Measurements from ENCODE around the gene TBRG4. TPM values are rescaled to one million over a fixed set of nuclear protein-coding genes. Genes with fewer than 3 reads are reported as not detected.

Gene TBRG4
- total and polyA plus RNA-seq, 2 donors from 2014 or later: 45.7 to 67.8 TPM

DNA sequence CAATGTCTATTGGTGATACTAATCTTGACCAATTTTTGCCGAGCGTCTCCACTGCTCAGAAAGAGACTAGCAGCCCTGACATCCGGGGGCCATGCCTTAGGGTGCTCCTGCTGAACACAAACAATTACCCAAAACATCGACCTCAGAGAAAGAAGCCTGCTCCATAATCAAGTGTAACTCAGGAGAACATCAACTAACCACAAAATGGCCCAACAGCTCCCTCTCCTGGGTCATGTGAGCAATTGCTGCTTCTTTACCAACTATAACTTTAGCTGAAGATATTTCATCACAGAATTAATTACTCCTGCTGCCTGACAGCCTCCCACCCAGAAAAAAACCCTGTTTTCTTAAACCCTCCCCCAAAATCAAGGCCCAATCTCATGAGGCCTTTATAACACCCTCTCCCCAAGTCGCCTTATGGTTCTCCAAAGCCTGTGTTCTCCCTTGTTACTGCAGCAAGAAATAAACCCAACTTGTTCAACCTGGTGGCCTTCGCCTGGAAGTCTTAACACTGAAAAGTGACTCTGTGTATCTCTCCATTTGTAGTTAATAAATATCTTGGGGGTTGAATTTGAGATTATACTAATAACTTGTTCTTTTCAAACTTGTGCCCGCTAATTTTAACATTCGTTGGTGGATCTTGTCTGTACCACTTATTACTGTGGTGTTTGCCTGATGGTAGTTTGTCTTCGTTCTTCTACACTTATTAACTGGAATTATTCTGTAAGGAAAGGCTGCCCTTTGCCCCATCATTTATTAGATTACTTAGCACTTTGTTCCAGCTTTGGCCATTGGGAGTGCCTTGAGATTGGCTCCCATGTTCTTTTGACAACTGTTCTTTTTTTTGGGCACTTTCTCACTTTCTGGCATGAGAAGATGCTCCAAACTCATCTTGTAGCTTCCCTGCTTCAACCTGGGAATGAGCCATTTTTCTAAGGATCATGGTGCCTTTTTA is 24.9 kb upstream of the TBRG4 start:
- Histone ChIP-seq H3K27me3 (ENCODE audit: control insufficient read depth, insufficient read depth, low read length) (no peaks in the 10 kb centered on the region), H3K4me1 (ENCODE audit: control insufficient read depth in 2 of 3, insufficient read depth in 2 of 3, low read depth in 1 of 3, low read length in 3 of 3) (no peaks in the 10 kb centered on the region), H3K27ac (ENCODE audit: low read depth in 2 of 2, low read length in 2 of 2) (no peak overlapping the region), H3K36me3 (ENCODE audit: control insufficient read depth in 2 of 3, insufficient read depth in 3 of 3, low read length in 3 of 3) (no peaks in the 10 kb centered on the region), H3K9me3 (ENCODE audit: control insufficient read depth in 2 of 3, insufficient read depth in 1 of 3, low read length in 3 of 3) (no peaks in the 10 kb centered on the region), H3K4me3 (ENCODE audit: low read length in 3 of 3) (no peak overlapping the region), H3K9ac (ENCODE audit: low read length in 3 of 3) (no peak overlapping the region)
- peak; percentile 95 for TF ChIP-seq CTCF (IDR thresholded peaks at IDR 0.05; ENCODE audit: borderline replicate concordance, extremely low read depth, insufficient read depth)
- intact Hi-C loops (cut with DNase I): loop anchor here (10.0 kb wide), 2 partner anchors 282 to 552 kb away; partner anchors contain the start of gene TMED4
- DNase-seq (peak in 3 of 5 donors; percentile 62 to 93 (median 83)), FAIRE-seq (no peak)

DNA sequence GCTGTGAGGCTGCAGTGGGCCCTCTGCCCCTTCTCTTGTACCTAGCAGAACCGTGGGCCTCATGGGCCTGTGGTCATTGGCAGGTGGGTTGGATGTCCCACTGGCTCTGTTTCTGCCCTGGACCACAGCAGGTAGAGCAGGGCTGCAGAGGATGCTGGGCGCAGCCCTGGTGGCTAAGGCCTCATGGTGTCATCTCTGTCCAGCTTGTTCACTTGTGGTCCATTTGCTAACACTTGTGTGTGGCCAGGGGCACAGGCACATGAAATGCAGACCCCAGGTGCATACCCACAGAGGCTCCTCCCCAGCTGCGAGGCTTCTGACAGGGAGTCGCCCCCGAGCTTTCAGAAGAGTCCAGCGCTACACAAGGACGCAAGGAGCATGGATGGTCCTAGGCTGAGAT is 22.4 kb upstream of the TBRG4 start:
- Histone ChIP-seq H3K27ac (ENCODE audit: low read depth in 2 of 2, low read length in 2 of 2) (no peak overlapping the region), H3K36me3 (ENCODE audit: control insufficient read depth in 2 of 3, insufficient read depth in 3 of 3, low read length in 3 of 3) (no peaks in the 10 kb centered on the region), H3K9me3 (ENCODE audit: control insufficient read depth in 2 of 3, insufficient read depth in 1 of 3, low read length in 3 of 3) (no peaks in the 10 kb centered on the region), H3K9ac (ENCODE audit: low read length in 3 of 3) (no peak overlapping the region), H3K4me3 (ENCODE audit: low read length in 3 of 3) (no peak overlapping the region), H3K27me3 (ENCODE audit: control insufficient read depth, insufficient read depth, low read length) (no peaks in the 10 kb centered on the region), H3K4me1 (ENCODE audit: control insufficient read depth in 2 of 3, insufficient read depth in 2 of 3, low read depth in 1 of 3, low read length in 3 of 3) (no peaks in the 10 kb centered on the region)
- DNase-seq (no peak), FAIRE-seq (no peak)
- TF ChIP-seq CTCF (IDR thresholded peaks at IDR 0.05; ENCODE audit: borderline replicate concordance, extremely low read depth, insufficient read depth): no peak
- intact Hi-C loops (cut with DNase I): loop anchor here (10.0 kb wide), 2 partner anchors 279 to 549 kb away; partner anchors contain the start of gene TMED4

- DNase-seq: no peak
- FAIRE-seq: no peak
- H3K9me3 ChIP-seq (ENCODE audit: control insufficient read depth in 2 of 3, insufficient read depth in 1 of 3, low read length in 3 of 3): no peaks in the 10 kb centered on the region
- no peak overlapping the region for H3K4me3 ChIP-seq (ENCODE audit: low read length in 3 of 3)
- H3K9ac ChIP-seq (ENCODE audit: low read length in 3 of 3): no peak overlapping the region
- no peak overlapping the region for H3K27ac ChIP-seq (ENCODE audit: low read depth in 2 of 2, low read length in 2 of 2)
- no peaks in the 10 kb centered on the region for H3K27me3 ChIP-seq (ENCODE audit: control insufficient read depth, insufficient read depth, low read length)
- no peaks in the 10 kb centered on the region for H3K4me1 ChIP-seq (ENCODE audit: control insufficient read depth in 2 of 3, insufficient read depth in 2 of 3, low read depth in 1 of 3, low read length in 3 of 3)
- H3K36me3 ChIP-seq (ENCODE audit: control insufficient read depth in 2 of 3, insufficient read depth in 3 of 3, low read length in 3 of 3): no peaks in the 10 kb centered on the region
- intact Hi-C loops (cut with DNase I): loop anchor here (10.0 kb wide), 2 partner anchors 279 to 549 kb away; partner anchors contain the start of gene TMED4
- TF ChIP-seq CTCF (IDR thresholded peaks at IDR 0.05; ENCODE audit: borderline replicate concordance, extremely low read depth, insufficient read depth): no peak
Observed at GRCh38 chr7:45133352-45133751, 21.9 kb upstream of the TBRG4 start.
